ENCODE data around the gene MTR.

- TF ChIP-seq CTCF (conservative IDR thresholded peaks at IDR 0.05 in 1 of 2, IDR thresholded peaks at IDR 0.05 in 1 of 2; ENCODE audit: extremely low read depth in 1 of 2, insufficient read depth in 1 of 2, low read depth in 1 of 2, low read length in 2 of 2) (no peak), EZH2 (IDR thresholded peaks at IDR 0.05; ENCODE audit: borderline replicate concordance, low read length) (no peak)
Measured at GRCh38 chr1:236747311-236747985, 47.6 kb upstream of the MTR start.

Data from mammary epithelial cell (primary cell).